Astrocyte (in vitro differentiated cells and primary cell): ENCODE data around the gene AMZ1. TPM values are rescaled to one million over a fixed set of nuclear protein-coding genes. Genes with fewer than 3 reads are reported as not detected.
"Not testable (repeated sequence)": the region's sequence is repeated elsewhere in the genome, so short reads cannot be mapped to it uniquely, and the experiment has no call there.

Experiments used
- DNase-seq: peaks from one replicate; pipeline ENCODE4 v3.0.0-alpha.2; 2010; ENCODE audit warnings: low read depth
- FAIRE-seq: peaks from 2 replicates; lab custom pipeline; 2011; peaks lifted over from hg19 to GRCh38; lab: Jason Lieb, UNC
- H2AFZ ChIP-seq: 2 replicates; pipeline ENCODE4 v1.6.0; 2012; ENCODE audit warnings: low read depth, low read length, inconsistent platforms
- H3K27ac ChIP-seq: 2 replicates; pipeline ENCODE4 v1.5.1; 2011; ENCODE audit warnings: low read depth, low read length, inconsistent platforms
- H3K27me3 ChIP-seq: 2 replicates; pipeline ENCODE4 v1.6.0; 2011; ENCODE audit warnings: low read length, inconsistent platforms; ENCODE audit not compliant: insufficient read depth
- H3K36me3 ChIP-seq: 2 replicates; pipeline ENCODE4 v1.5.1; 2011; ENCODE audit warnings: low read length, inconsistent platforms; ENCODE audit not compliant: insufficient read depth
- H3K4me1 ChIP-seq: 2 replicates; pipeline ENCODE4 v1.5.1; 2011; ENCODE audit warnings: low read length, inconsistent platforms; ENCODE audit not compliant: insufficient read depth
- H3K4me2 ChIP-seq: 2 replicates; pipeline ENCODE4 v1.6.0; 2012; ENCODE audit warnings: low read length, inconsistent platforms
- H3K4me3 ChIP-seq: 2 replicates; pipeline ENCODE4 v1.5.1; 2011; ENCODE audit warnings: low read depth, mild to moderate bottlenecking, low read length, inconsistent platforms; ENCODE audit not compliant: insufficient read depth
- H3K79me2 ChIP-seq: 2 replicates; pipeline ENCODE4 v1.6.0; 2012; ENCODE audit warnings: mild to moderate bottlenecking, low read length, inconsistent platforms; ENCODE audit not compliant: insufficient read depth
- H3K9ac ChIP-seq: 2 replicates; pipeline ENCODE4 v1.6.0; 2012; ENCODE audit warnings: mild to moderate bottlenecking, low read length, inconsistent platforms
- H3K9me3 ChIP-seq: 2 replicates; pipeline ENCODE4 v1.5.1; 2012; ENCODE audit warnings: low read depth, mild to moderate bottlenecking, low read length, inconsistent platforms; ENCODE audit not compliant: insufficient read depth
- H4K20me1 ChIP-seq: 2 replicates; pipeline ENCODE4 v1.6.0; 2012; ENCODE audit warnings: low read length, inconsistent platforms; ENCODE audit not compliant: insufficient read depth
- H3K27ac Mint-ChIP-seq: one replicate; pipeline ENCODE4 v1.8.0; 2021; ENCODE audit warnings: mild to moderate bottlenecking, mixed read lengths; ENCODE audit not compliant: unreplicated experiment
- H3K27me3 Mint-ChIP-seq: one replicate; pipeline ENCODE4 v1.8.0; 2021; ENCODE audit warnings: low read depth, mixed read lengths; ENCODE audit not compliant: unreplicated experiment
- H3K36me3 Mint-ChIP-seq: one replicate; pipeline ENCODE4 v1.8.0; 2021; ENCODE audit warnings: low read depth, mixed read lengths; ENCODE audit not compliant: unreplicated experiment
- H3K4me1 Mint-ChIP-seq: one replicate; pipeline ENCODE4 v1.8.0; 2021; ENCODE audit warnings: low read depth, mixed read lengths; ENCODE audit not compliant: unreplicated experiment
- H3K4me3 Mint-ChIP-seq: one replicate; pipeline ENCODE4 v1.8.0; 2021; ENCODE audit warnings: mild to moderate bottlenecking, moderate library complexity, mixed read lengths; ENCODE audit not compliant: unreplicated experiment
- H3K9me3 Mint-ChIP-seq: one replicate; pipeline ENCODE4 v1.8.0; 2021; ENCODE audit warnings: mild to moderate bottlenecking, mixed read lengths; ENCODE audit not compliant: unreplicated experiment
- CTCF ChIP-seq: IDR thresholded peaks from 2 replicates; pipeline ENCODE4 v1.5.1; 2011; ENCODE audit warnings: low read depth, mild to moderate bottlenecking, inconsistent platforms, low read length, moderate library complexity; ENCODE audit not compliant: insufficient read depth
- EZH2 ChIP-seq: IDR thresholded peaks from 2 replicates; pipeline ENCODE4 v1.6.1; 2012; ENCODE audit warnings: mild to moderate bottlenecking, low read length, inconsistent platforms; ENCODE audit not compliant: insufficient read depth
- total RNA-seq: library from RNA; stranded (reverse); gene quantifications from 2 replicates; pipeline ENCODE4 v1.2.1, GENCODE V29; 2021

Gene AMZ1
- total RNA-seq, 1 donor from 2014 or later, result 3.4 TPM

- H3K4me1 ChIP-seq, H3K9me3 ChIP-seq, H3K9ac ChIP-seq, H4K20me1 ChIP-seq, DNase-seq, H3K4me3 Mint-ChIP-seq, FAIRE-seq, H3K36me3 Mint-ChIP-seq, H3K79me2 ChIP-seq, H2AFZ ChIP-seq, H3K4me1 Mint-ChIP-seq, H3K36me3 ChIP-seq, H3K4me3 ChIP-seq, H3K27ac ChIP-seq: not testable (repeated sequence)
- peaks cover 10% of the 10 kb centered on the region for H3K9me3 Mint-ChIP-seq
- H3K27me3 Mint-ChIP-seq, result peaks cover 17% of the 10 kb centered on the region
- Histone ChIP-seq H3K4me2 (peak overlapping the region; percentile 58), H3K27me3 (peaks cover 10% of the 10 kb centered on the region)
- peak overlapping the region; percentile 62 for H3K27ac Mint-ChIP-seq
Measured at GRCh38 chr7:2679135-2680127, 8.6 kb upstream of the AMZ1 start.

GRCh38 chr7:2680256-2680655 lies 7.7 kb upstream of the AMZ1 start:
- no peak for TF ChIP-seq EZH2
- TF ChIP-seq CTCF, result no peak
- no peak for FAIRE-seq
- DNase-seq, result no peak

GRCh38 chr7:2680792-2681490 lies 7.1 kb upstream of the AMZ1 start:
- Mint-ChIP-seq H3K36me3 (peaks cover 4% of the 10 kb centered on the region), H3K9me3 (peaks cover 2% of the 10 kb centered on the region), H3K4me1 (peaks cover 3% of the 10 kb centered on the region), H3K27ac (no peak overlapping the region), H3K4me3 (no peak overlapping the region), H3K27me3 (peaks cover 12% of the 10 kb centered on the region)
- Histone ChIP-seq H3K9ac (no peak overlapping the region), H3K4me1 (peaks cover 3% of the 10 kb centered on the region), H3K79me2 (no peaks in the 10 kb centered on the region), H3K9me3 (no peaks in the 10 kb centered on the region), H3K4me3 (no peak overlapping the region), H3K27me3 (peaks cover 10% of the 10 kb centered on the region), H3K36me3 (no peaks in the 10 kb centered on the region), H3K27ac (no peak overlapping the region), H4K20me1 (no peaks in the 10 kb centered on the region), H3K4me2 (no peak overlapping the region), H2AFZ (no peak overlapping the region)
- FAIRE-seq (no peak), DNase-seq (peak; percentile 20)
- TF ChIP-seq CTCF, result peak; percentile 52
- TF ChIP-seq EZH2, result no peak

More at GRCh38 chr7:2680256-2680655, 7.7 kb upstream of the AMZ1 start:
- Histone ChIP-seq H3K9ac (no peak overlapping the region), H3K9me3 (peaks cover 2% of the 10 kb centered on the region), H2AFZ (no peak overlapping the region), H3K27me3 (peaks cover 10% of the 10 kb centered on the region), H3K4me1 (peaks cover 3% of the 10 kb centered on the region), H3K79me2 (no peaks in the 10 kb centered on the region), H4K20me1 (no peaks in the 10 kb centered on the region), H3K4me3 (no peak overlapping the region), H3K27ac (no peak overlapping the region), H3K36me3 (no peaks in the 10 kb centered on the region), H3K4me2 (no peak overlapping the region)
- Mint-ChIP-seq H3K27ac (no peak overlapping the region), H3K4me1 (peaks cover 3% of the 10 kb centered on the region), H3K27me3 (peaks cover 14% of the 10 kb centered on the region), H3K4me3 (no peak overlapping the region), H3K36me3 (peaks cover 4% of the 10 kb centered on the region), H3K9me3 (peaks cover 5% of the 10 kb centered on the region)
